K562 (cell line): ENCODE measurements around the gene RANGAP1. TPM values are rescaled to one million over a fixed set of nuclear protein-coding genes. Genes with fewer than 3 reads are reported as not detected.

Experiments used
- ATAC-seq: fragments of 200-7000 bp; cut with Tn5 transposase; 3 replicates; pipeline ENCODE4 v1.9.1; 2020; ENCODE audit warnings: moderate library complexity
- BruUV-seq: library from RNA; stranded (reverse); fragments of 400-500 nt; replicated peaks from 2 replicates; lab custom pipeline; 2021; lab: Mats Ljungman, UMichigan
- CTCF ChIA-PET: fragments of 300-600 bp; formaldehyde crosslinking; extraction: SDS; loops from one replicate; lab custom pipeline; 2021; ENCODE audit warnings: low intra/inter-chr PET ratio; lab: Yijun Ruan, JAX
- POLR2A ChIA-PET: fragments of 300-600, 350-650 bp; sonication (Branson Sonifier 250); formaldehyde crosslinking; extraction: SDS; loops from one replicate; lab custom pipeline; 2021; ENCODE audit warnings: antibody characterized with exemption, inconsistent platforms; lab: Yijun Ruan, JAX
- DNase-seq, 4 experiments: peaks; one replicate each; pipeline versions ENCODE4 v3.0.0 to v3.0.0-alpha.2; 2011 to 2018; ENCODE audit warnings: low spot score in 3 of 4, mixed read lengths in 3 of 4; ENCODE audit errors: extremely low read depth in 1 of 4
- FAIRE-seq: peaks from 2 replicates; lab custom pipeline; 2011; peaks lifted over from hg19 to GRCh38; lab: Jason Lieb, UNC
- H2AFZ ChIP-seq: 2 replicates; pipeline ENCODE4 v1.6.0; 2011; ENCODE audit warnings: low read depth, low read length, control low read depth, inconsistent platforms
- H3K27ac ChIP-seq: fragments of 200-600 bp; 3 replicates; pipeline ENCODE4 v1.8.0; 2011; ENCODE audit warnings: low read depth, mild to moderate bottlenecking, control low read depth, inconsistent platforms, low read length, moderate library complexity, mixed read lengths; ENCODE audit errors: extremely low read depth
- H3K27me3 ChIP-seq, 2 experiments: fragments of 300-600 bp in 1 of 2; 2 replicates in 1 of 2; 3 replicates in 1 of 2; pipeline versions ENCODE4 v1.6.0 to v1.8.0; 2011; ENCODE audit warnings: inconsistent platforms in 2 of 2, low read length in 2 of 2, mild to moderate bottlenecking in 1 of 2, mixed read lengths in 1 of 2, moderate library complexity in 1 of 2; ENCODE audit not compliant: control insufficient read depth in 2 of 2, insufficient read depth in 2 of 2
- H3K36me3 ChIP-seq: fragments of 300-600 bp; 3 replicates; pipeline ENCODE4 v1.8.0; 2011; ENCODE audit warnings: mild to moderate bottlenecking, low read length, inconsistent platforms; ENCODE audit not compliant: control insufficient read depth, insufficient read depth
- H3K4me1 ChIP-seq, 2 experiments: fragments of 200-600 bp in 1 of 2; replicated peaks in 1 of 2; 2 replicates in 1 of 2; 3 replicates in 1 of 2; pipeline versions ENCODE4 v1.5.1 to v1.8.0; 2011; ENCODE audit warnings: inconsistent platforms in 2 of 2, low read length in 2 of 2, mild to moderate bottlenecking in 1 of 2, mixed read lengths in 1 of 2, moderate library complexity in 1 of 2; ENCODE audit not compliant: control insufficient read depth in 2 of 2, insufficient read depth in 2 of 2
- H3K4me2 ChIP-seq: 2 replicates; pipeline ENCODE4 v1.6.1; 2011; ENCODE audit warnings: low read length, control low read depth, inconsistent platforms, mixed read lengths; ENCODE audit not compliant: insufficient read depth
- H3K4me3 ChIP-seq: fragments of 200-600 bp; sonication (generic), shearing (Covaris generic); 2 replicates; pipeline ENCODE4 v1.5.1; 2016; ENCODE audit warnings: control low read depth, inconsistent platforms
- H3K79me2 ChIP-seq: fragments of 200-600 bp; 3 replicates; pipeline ENCODE4 v1.8.0; 2011; ENCODE audit warnings: low read length, inconsistent platforms; ENCODE audit not compliant: control insufficient read depth, insufficient read depth
- H3K9ac ChIP-seq, 2 experiments: 2 replicates each; pipeline versions ENCODE4 v1.6.0 to v1.6.1; 2011; ENCODE audit warnings: low read depth in 2 of 2, low read length in 2 of 2, control low read depth in 1 of 2, inconsistent platforms in 1 of 2, mild to moderate bottlenecking in 1 of 2, mixed read lengths in 1 of 2; ENCODE audit not compliant: insufficient read depth in 1 of 2
- H3K9me1 ChIP-seq: one replicate; pipeline ENCODE4 v1.6.0; 2011; ENCODE audit warnings: inconsistent platforms, mild to moderate bottlenecking, low read length, moderate library complexity; ENCODE audit not compliant: control insufficient read depth, insufficient read depth
- H3K9me3 ChIP-seq: replicated peaks from 2 replicates; pipeline ENCODE4 v1.5.1; 2011; ENCODE audit warnings: low read depth, low read length, inconsistent platforms; ENCODE audit not compliant: control insufficient read depth, insufficient read depth
- H4K20me1 ChIP-seq: replicated peaks from 2 replicates; pipeline ENCODE4 v1.6.1; 2011; ENCODE audit warnings: low read length, inconsistent platforms, mixed read lengths; ENCODE audit not compliant: control insufficient read depth, insufficient read depth
- CHD4 ChIP-seq: fragments of 200-600 bp; sonication (generic); IDR thresholded peaks from 3 replicates; pipeline ENCODE4 v1.6.1; 2012; ENCODE audit warnings: low read depth, mild to moderate bottlenecking, mixed read lengths, low read length, inconsistent platforms; ENCODE audit not compliant: insufficient read depth, insufficient replicate concordance, poor library complexity, severe bottlenecking
- ZBTB11 ChIP-seq, 3 experiments: fragments of 200-800 bp in 1 of 3; fragments of 250-450 bp in 1 of 3; fragments of 450-650 bp in 1 of 3; sonication (Bioruptor Pico) in 1 of 3; sonication (Bioruptor generic) in 1 of 3; formaldehyde crosslinking in 1 of 3; IDR thresholded peaks; 2 replicates each; pipeline versions ENCODE4 v1.6.1 to v1.8.0; 2016 to 2022; ENCODE audit warnings: mild to moderate bottlenecking in 2 of 3, missing genetic modification characterization in 2 of 3, missing compliant biosample characterization in 1 of 3, moderate library complexity in 1 of 3
- ZSCAN29 ChIP-seq: fragments of 450-650 bp; IDR thresholded peaks from 2 replicates; pipeline ENCODE4 v1.6.1; 2017
- WGBS: fragments of 100-300 bp; shearing (Covaris generic); methylation state at CpG from one replicate; pipeline ENCODE4 v1.1.6; 2016; ENCODE audit warnings: low coverage, mixed read lengths; ENCODE audit not compliant: insufficient coverage; ENCODE audit errors: missing lambda C conversion rate; 5-methylcytosine and 5-hydroxymethylcytosine counted together
- in situ Hi-C: fragments of 300-500 bp; cut with MboI; formaldehyde crosslinking; loops from 4 replicates; pipeline ENCODE4 v1.15.0; 2018; ENCODE audit warnings: inconsistent platforms, mixed read lengths
- intact Hi-C: fragments of 100-400 bp; cut with micrococcal nuclease; formaldehyde crosslinking; loops from 2 replicates; pipeline ENCODE4 v1.14.2; 2022
- polyA plus RNA-seq, 8 experiments: library from polyadenylated mRNA; depleted of rRNA in 4 of 8; stranded (reverse) in 5 of 8; unstranded in 3 of 8; fragments of >200 nt; fragmentation: Nextera tagmentation in 2 of 8; fragmentation: Illumina TruSeq in 1 of 8; extraction: Ambion mirVana in 2 of 8; extraction: Trizol in 1 of 8; gene quantifications; 2 replicates each; pipeline versions ENCODE4 v1.2.1 to v1.2.3, GENCODE V29; 2011 to 2014; ENCODE audit warnings: inconsistent platforms in 1 of 8, missing spikeins in 1 of 8
- total RNA-seq, 7 experiments: library from RNA; depleted of rRNA in 6 of 7; stranded (reverse); fragments of >200 nt in 6 of 7; fragmentation: Illumina TruSeq in 2 of 7; extraction: Trizol in 2 of 7; gene quantifications; 2 replicates each; pipeline versions ENCODE4 v1.2.1 to v1.2.3, GENCODE V29; 2011 to 2021; ENCODE audit warnings: low replicate concordance in 1 of 7

The RANGAP1 gene
- total and polyA plus RNA-seq, 9 of the 15 experiments (the other 6 are each of a cell fraction or from before 2014, with no cell fraction given): 2.1 to 104 (median 50.6) TPM

DNA sequence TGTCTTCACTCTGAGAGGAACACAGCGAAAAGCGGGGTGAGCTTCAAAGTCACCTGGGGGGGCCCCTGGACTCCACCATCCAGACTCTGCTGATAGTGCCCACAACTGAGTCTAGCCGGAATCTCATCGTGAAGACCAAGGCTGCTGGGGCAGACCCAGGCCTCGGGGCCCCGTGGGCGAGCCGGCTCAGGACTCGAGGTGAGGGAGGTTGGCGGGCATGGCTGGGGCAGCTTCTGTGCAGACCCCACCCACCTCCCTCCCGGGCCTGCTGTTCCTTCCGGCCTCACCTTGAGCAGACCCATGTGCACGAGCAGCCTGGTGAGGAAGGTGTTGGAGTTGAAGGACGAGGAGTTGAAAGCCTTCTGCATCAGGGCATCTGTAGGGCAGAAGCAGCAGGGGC lies 36.5 kb downstream of the RANGAP1 start:
- Histone ChIP-seq H3K36me3 (peaks cover 78% of the 10 kb centered on the region; the same call in 2 of the 3 replicates), H3K4me3 (no peak overlapping the region), H3K9me1 (peaks cover 4% of the 10 kb centered on the region), H3K27ac (no peak overlapping the region), H3K27me3 (no peaks in the 10 kb centered on the region), H4K20me1 (no peaks in the 10 kb centered on the region), H3K4me1 (peaks cover 0 to 9% of the 10 kb centered on the region in 2 experiments; a peak in 2 of 5 replicates), H3K4me2 (no peak overlapping the region), H3K9me3 (no peaks in the 10 kb centered on the region), H3K79me2 (no peaks in the 10 kb centered on the region), H2AFZ (no peak overlapping the region), H3K9ac (no peak overlapping the region)
- ATAC-seq (no peak), DNase-seq (no peak), FAIRE-seq (no peak)
- TF ChIP-seq CHD4 (no peak), ZSCAN29 (no peak), ZBTB11 (CRISPR knock-in tag; IDR thresholded peaks at IDR 0.05) (no peak)
- no TSS peak for BruUV-seq
- in situ Hi-C loops (no loop called here), intact Hi-C loops (no loop called here)
- WGBS: 96% methylated on average over 9 of the region's 14 CpGs
- ChIA-PET POLR2A (no interaction called here), CTCF (no interaction called here)
